HUES6 (cell line): ENCODE data around the gene CFAP69.

ENCODE experiments used
- H3K27ac ChIP-seq: 2 replicates; pipeline ENCODE4 v1.7.0; 2013; ENCODE audit warnings: low read depth, mild to moderate bottlenecking, low read length, inconsistent platforms
- H3K27me3 ChIP-seq: 2 replicates; pipeline ENCODE4 v1.6.1; 2013; ENCODE audit warnings: low read length; ENCODE audit not compliant: control insufficient read depth, insufficient read depth
- H3K36me3 ChIP-seq: 2 replicates; pipeline ENCODE4 v1.6.1; 2013; ENCODE audit warnings: low read length; ENCODE audit not compliant: control insufficient read depth, insufficient read depth
- H3K4me1 ChIP-seq: 2 replicates; pipeline ENCODE4 v1.6.1; 2013; ENCODE audit warnings: low read length; ENCODE audit not compliant: control insufficient read depth, insufficient read depth
- H3K4me3 ChIP-seq: 2 replicates; pipeline ENCODE4 v1.5.1; 2013; ENCODE audit warnings: low read depth, low read length
- H3K9ac ChIP-seq: one replicate; pipeline ENCODE4 v1.6.1; 2013; ENCODE audit warnings: mild to moderate bottlenecking, low read length
- H3K9me3 ChIP-seq: 2 replicates; pipeline ENCODE4 v1.6.1; 2013; ENCODE audit warnings: low read depth, low read length; ENCODE audit not compliant: control insufficient read depth, insufficient read depth

The CFAP69 gene

GRCh38 chr7:90232430-90232829, 12.5 kb upstream of the CFAP69 start:
- no peaks in the 10 kb centered on the region for H3K27me3 ChIP-seq
- peaks cover 4% of the 10 kb centered on the region; the same call in 1 of the 2 replicates for H3K4me1 ChIP-seq
- H3K9me3 ChIP-seq = no peaks in the 10 kb centered on the region
- H3K4me3 ChIP-seq = no peak overlapping the region
- H3K27ac ChIP-seq = no peak overlapping the region
- no peaks in the 10 kb centered on the region for H3K36me3 ChIP-seq
- H3K9ac ChIP-seq = no peak overlapping the region

DNA sequence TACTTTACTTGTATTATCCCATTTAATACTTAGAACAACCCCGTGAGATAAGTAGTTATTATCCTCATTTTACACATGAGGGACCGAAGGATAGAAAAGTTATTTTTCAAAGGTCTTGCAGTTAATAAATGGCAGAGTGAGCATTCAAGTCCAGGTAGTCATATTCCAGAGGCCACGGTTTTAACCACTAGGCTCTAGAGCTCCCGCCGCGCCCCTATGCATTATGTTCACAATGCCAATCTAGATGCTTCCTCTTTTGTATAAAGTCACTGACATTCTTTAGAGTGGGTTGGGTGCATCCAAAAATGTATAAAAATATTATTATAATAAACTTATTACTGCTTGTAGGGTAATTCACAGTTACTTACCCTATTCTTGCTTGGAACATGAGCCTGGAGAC, 11.4 kb upstream of the CFAP69 start:
- Histone ChIP-seq H3K27ac (no peak overlapping the region), H3K36me3 (no peaks in the 10 kb centered on the region; the same call in 1 of the 2 replicates), H3K4me3 (no peak overlapping the region), H3K9ac (no peak overlapping the region), H3K27me3 (no peaks in the 10 kb centered on the region), H3K9me3 (no peaks in the 10 kb centered on the region), H3K4me1 (peaks cover 4% of the 10 kb centered on the region; the same call in 1 of the 2 replicates)

- no peak overlapping the region for H3K27ac ChIP-seq
Observed at GRCh38 chr7:90236721-90237289, 8.2 kb upstream of the CFAP69 start.

GRCh38 chr7:90238022-90238421, 7.0 kb upstream of the CFAP69 start:
- H3K4me1 ChIP-seq = peaks cover 4% of the 10 kb centered on the region; the same call in 1 of the 2 replicates
- H3K36me3 ChIP-seq = no peaks in the 10 kb centered on the region; the same call in 1 of the 2 replicates
- no peaks in the 10 kb centered on the region for H3K9me3 ChIP-seq
- H3K9ac ChIP-seq = no peak overlapping the region
- no peak overlapping the region for H3K27ac ChIP-seq
- H3K27me3 ChIP-seq = no peaks in the 10 kb centered on the region
- H3K4me3 ChIP-seq = no peak overlapping the region

More at GRCh38 chr7:90236721-90237289, 8.2 kb upstream of the CFAP69 start:
- Histone ChIP-seq H3K27me3 (no peaks in the 10 kb centered on the region), H3K9ac (no peak overlapping the region), H3K9me3 (no peaks in the 10 kb centered on the region), H3K4me1 (no peaks in the 10 kb centered on the region), H3K36me3 (no peaks in the 10 kb centered on the region; the same call in 1 of the 2 replicates), H3K4me3 (no peak overlapping the region)

DNA sequence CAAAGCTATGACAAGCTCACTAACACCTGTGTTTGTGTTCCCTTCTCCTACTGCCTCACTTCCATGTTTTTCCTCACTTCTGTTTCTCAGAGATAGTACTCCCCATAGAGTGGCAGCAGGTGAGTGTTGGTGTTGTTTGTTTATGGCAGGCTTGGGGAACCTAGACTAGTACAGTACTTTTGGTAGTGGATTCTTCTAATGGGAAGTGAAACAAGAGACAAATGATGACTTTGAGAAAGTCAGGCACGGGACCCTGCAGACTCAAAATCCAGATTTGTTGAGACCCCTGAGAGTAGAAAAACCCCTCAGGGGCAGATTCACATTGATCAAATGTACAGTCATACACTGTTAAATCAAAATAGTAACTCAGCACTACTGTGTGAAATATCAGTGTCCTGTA, 6.4 kb upstream of the CFAP69 start:
- Histone ChIP-seq H3K36me3 (no peaks in the 10 kb centered on the region; the same call in 1 of the 2 replicates), H3K9me3 (no peaks in the 10 kb centered on the region), H3K27me3 (peaks cover 2% of the 10 kb centered on the region; the same call in 1 of the 2 replicates), H3K9ac (no peak overlapping the region), H3K4me1 (peaks cover 4% of the 10 kb centered on the region; the same call in 1 of the 2 replicates), H3K27ac (no peak overlapping the region), H3K4me3 (no peak overlapping the region)

- Histone ChIP-seq H3K36me3 (no peaks in the 10 kb centered on the region; the same call in 1 of the 2 replicates), H3K4me3 (no peak overlapping the region), H3K9ac (no peak overlapping the region), H3K9me3 (no peaks in the 10 kb centered on the region), H3K27ac (no peak overlapping the region), H3K4me1 (peaks cover 4% of the 10 kb centered on the region; the same call in 1 of the 2 replicates), H3K27me3 (peaks cover 6% of the 10 kb centered on the region; the same call in 1 of the 2 replicates)
Observed at GRCh38 chr7:90239050-90239449, 5.9 kb upstream of the CFAP69 start.

DNA sequence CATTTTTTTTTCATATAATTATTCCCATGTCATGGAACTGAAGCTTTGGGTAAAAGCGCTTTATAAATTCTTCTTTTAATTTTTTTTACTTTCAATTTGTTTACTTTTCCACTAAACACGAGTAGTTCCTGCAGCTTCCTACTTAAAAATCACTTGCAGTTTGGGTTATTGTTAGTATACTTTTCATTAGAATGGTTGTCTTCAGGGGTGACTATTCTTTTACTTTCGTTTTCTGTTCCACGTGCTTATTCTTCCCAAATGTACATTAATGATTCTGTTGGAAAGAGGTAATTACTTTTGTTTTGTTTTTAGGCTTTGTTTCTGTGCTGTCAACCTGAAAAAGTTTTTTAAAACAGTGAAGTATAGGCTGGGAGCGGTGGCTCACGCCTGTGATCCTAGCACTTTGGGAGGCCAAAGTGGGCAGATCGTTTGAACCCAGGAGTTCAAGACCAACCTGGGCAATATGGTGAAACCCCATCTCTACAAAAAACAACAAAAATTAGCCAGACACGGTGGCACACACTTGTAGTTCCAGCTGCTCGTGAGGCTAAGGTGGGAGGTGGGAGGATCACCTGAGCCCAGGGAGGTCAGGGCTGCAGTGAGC, 5.2 kb upstream of the CFAP69 start:
- Histone ChIP-seq H3K4me1 (peaks cover 4% of the 10 kb centered on the region; the same call in 1 of the 2 replicates), H3K9me3 (no peaks in the 10 kb centered on the region), H3K9ac (no peak overlapping the region), H3K27ac (no peak overlapping the region), H3K27me3 (peaks cover 13% of the 10 kb centered on the region; the same call in 1 of the 2 replicates), H3K4me3 (no peak overlapping the region), H3K36me3 (no peaks in the 10 kb centered on the region; the same call in 1 of the 2 replicates)

- Histone ChIP-seq H3K36me3 (no peaks in the 10 kb centered on the region; the same call in 1 of the 2 replicates), H3K4me3 (no peak overlapping the region)
Observed at GRCh38 chr7:90242369-90243168, 2.4 kb upstream of the CFAP69 start.

GRCh38 chr7:90243556-90243955, 1.4 kb upstream of the CFAP69 start:
- Histone ChIP-seq H3K36me3 (no peaks in the 10 kb centered on the region), H3K9me3 (no peaks in the 10 kb centered on the region), H3K9ac (no peak overlapping the region), H3K4me3 (no peak overlapping the region), H3K27me3 (peaks cover 32% of the 10 kb centered on the region), H3K27ac (no peak overlapping the region), H3K4me1 (peaks cover 14% of the 10 kb centered on the region)

More at GRCh38 chr7:90242369-90243168, 2.4 kb upstream of the CFAP69 start:
- no peak overlapping the region for H3K27ac ChIP-seq
- H3K9me3 ChIP-seq = no peaks in the 10 kb centered on the region
- H3K27me3 ChIP-seq = peaks cover 32% of the 10 kb centered on the region
- H3K4me1 ChIP-seq = peaks cover 14% of the 10 kb centered on the region
- no peak overlapping the region for H3K9ac ChIP-seq

DNA sequence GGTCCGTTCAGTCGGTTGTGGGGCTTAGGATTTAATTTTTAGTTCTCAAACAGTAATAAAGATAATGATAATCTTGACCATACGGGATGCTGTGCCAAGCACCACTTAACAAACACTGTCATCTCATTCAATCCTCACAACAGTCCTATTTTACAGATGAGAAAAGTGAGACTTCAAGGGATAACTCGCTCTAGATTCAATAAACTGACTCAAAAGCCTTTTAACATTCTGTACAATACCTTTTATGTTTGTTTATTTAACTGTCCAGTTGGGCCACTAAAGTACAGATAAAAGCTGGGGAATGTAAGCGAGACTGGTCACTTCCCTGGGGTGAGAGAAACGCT, 437 bp upstream of the CFAP69 start:
- Histone ChIP-seq H3K4me1 (peaks cover 14% of the 10 kb centered on the region), H3K27ac (no peak overlapping the region), H3K4me3 (peak overlapping the region; percentile 81), H3K9me3 (no peaks in the 10 kb centered on the region), H3K27me3 (peaks cover 32% of the 10 kb centered on the region), H3K9ac (peak overlapping the region; percentile 20), H3K36me3 (no peaks in the 10 kb centered on the region)

DNA sequence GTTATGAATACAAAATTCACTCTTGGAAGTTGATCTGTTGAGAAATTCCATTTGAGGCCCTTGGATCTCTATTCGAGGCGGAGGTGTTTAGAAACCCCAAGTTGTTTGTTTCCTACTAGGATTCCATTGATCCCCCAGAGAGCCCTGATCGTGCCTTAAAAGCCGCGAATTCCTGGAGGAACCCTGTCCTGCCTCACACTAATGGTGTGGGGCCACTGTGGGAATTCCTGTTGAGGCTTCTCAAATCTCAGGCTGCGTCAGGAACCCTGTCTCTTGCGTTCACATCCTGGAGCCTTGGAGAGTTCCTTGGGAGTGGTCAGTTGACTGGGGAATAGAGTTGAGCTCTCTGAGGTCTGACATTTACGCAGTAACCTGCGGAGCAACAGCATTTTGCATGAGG, 1.2 kb downstream of the CFAP69 start:
- Histone ChIP-seq H3K4me3 (peak overlapping the region; percentile 81), H3K27ac (no peak overlapping the region), H3K9ac (no peak overlapping the region)

More for the DNA sequence above, 1.2 kb downstream of the CFAP69 start:
- no peaks in the 10 kb centered on the region for H3K36me3 ChIP-seq
- H3K9me3 ChIP-seq = no peaks in the 10 kb centered on the region
- peaks cover 14% of the 10 kb centered on the region for H3K4me1 ChIP-seq
- H3K27me3 ChIP-seq = peaks cover 32% of the 10 kb centered on the region
